Measurements from ENCODE around the gene KDM6A. TPM values are rescaled to one million over a fixed set of nuclear protein-coding genes. Genes with fewer than 3 reads are reported as not detected.
A peak's percentile ranks its signal among the peaks of the same experiment; 100 is the strongest.
"Not testable (repeated sequence)": the region's sequence is repeated elsewhere in the genome, so short reads cannot be mapped to it uniquely, and the experiment has no call there.

Gene KDM6A
- 12.8 TPM for total RNA-seq
- long read RNA-seq, full-length matches to known transcripts: 8 of 19 reads
- long read RNA-seq, partial matches to known transcripts: 6 of 19 reads
- long read RNA-seq, other reads (novel, unspliced or antisense): 5 of 19 reads

GRCh38 chrX:44872821-44873414 lies at the start of gene KDM6A:
KDM6A (plus strand) TSS chrX:44873188; CDS start chrX:44873552, 364 bp downstream.
- intact Hi-C loops (cut with DNase I): loop anchor here (10.0 kb wide), 1 partner anchor 202 kb away; no protein-coding TSS in a partner anchor
- peak; percentile 91 for ATAC-seq (ENCODE audit: poor library complexity)
- DNase-seq: peak; percentile 98

DNA sequence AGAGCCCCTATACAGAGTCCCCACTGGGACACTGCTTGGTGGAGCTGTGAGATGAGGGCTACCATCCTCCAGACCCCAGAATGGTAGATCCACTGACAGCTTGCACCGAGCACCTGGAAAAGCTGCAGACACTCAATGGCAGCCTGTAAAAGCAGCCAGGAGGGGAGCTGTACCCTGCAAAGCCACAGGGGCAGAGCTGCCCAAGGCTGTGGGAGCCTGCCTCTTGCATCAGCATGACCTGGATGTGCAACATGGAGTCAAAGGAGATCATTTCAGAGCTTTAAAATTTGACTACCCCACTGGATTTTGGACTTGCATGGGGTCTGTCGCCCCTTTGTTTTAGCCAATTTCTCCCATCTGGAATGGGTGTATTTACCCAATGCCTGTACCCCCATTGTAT lies 49.8 kb upstream of the KDM6A start:
- ATAC-seq (ENCODE audit: poor library complexity); DNase-seq; intact Hi-C loops (cut with DNase I): not testable (repeated sequence)

DNA sequence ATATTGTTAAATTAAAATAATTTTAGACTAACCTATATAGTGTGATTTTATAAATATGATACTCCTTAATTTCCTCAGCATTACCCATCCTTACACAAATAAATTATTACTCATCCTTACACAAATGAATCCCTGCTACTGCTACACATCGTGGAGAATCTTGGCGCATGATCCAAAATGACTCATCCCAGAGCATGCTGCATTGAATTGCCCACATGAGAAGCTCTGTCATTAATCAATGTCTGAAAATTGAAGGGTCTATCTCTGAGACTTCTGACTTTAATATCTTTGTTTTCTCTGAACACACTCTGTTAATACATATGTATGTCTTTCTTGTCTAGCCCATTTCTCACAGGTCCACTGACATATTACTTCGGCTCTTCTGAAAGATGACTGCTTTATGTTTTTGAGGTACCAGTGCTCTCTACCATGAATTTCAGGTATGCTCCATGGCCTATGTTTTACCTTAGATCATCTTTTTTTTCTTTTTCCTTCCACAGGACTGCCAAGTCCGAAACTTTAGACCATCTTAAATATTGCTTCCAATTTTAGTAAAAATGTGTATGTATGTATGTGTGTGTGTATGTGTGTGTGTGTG lies 44.9 kb upstream of the KDM6A start:
- ATAC-seq (ENCODE audit: poor library complexity): no peak
- intact Hi-C loops (cut with DNase I): no loop called here
- DNase-seq: no peak

GRCh38 chrX:44829832-44830231 lies 43.2 kb upstream of the KDM6A start:
- intact Hi-C loops (cut with DNase I): no loop called here
- DNase-seq: no peak
- no peak for ATAC-seq (ENCODE audit: poor library complexity)

DNA sequence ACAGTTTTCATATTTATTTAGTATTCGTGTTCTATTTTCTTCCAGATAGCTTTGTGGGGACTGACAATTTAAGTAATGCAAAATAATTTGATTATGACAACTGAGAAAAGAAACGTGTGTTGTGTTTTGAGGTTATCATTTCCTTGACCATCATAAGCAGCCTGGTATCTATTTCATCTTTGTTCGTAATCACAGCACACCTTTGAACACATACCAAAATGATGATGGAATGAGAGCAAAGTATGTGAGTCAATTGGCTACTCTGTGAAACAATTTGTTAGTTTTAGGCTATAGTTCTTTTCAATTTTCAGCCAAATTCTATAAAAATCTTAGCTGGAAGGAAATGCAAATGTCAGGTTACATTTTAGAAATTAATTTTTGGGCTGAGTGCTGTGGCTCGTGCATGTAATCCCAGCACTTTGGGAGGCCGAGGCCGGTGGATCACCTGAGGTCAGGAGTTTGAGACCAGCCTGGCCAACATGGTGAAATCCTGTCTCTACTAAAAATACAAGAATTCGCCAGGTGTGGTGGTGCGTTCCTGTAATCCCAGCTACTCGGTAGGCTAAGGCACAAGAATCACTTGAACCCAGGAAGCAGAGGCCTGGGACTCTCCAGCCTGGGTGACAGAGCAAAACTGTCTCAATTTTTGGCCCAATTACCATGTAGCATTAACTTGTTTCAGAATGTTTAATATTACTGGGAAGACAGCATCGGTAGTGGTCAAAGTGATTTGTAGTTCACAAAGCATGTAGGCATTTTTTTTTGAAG lies 30.3 kb upstream of the KDM6A start:
- no peak for ATAC-seq (ENCODE audit: poor library complexity)
- intact Hi-C loops (cut with DNase I): no loop called here
- no peak for DNase-seq

GRCh38 chrX:44843318-44843702 lies 29.7 kb upstream of the KDM6A start:
- intact Hi-C loops (cut with DNase I): no loop called here
- no peak for ATAC-seq (ENCODE audit: poor library complexity)
- DNase-seq: no peak

DNA sequence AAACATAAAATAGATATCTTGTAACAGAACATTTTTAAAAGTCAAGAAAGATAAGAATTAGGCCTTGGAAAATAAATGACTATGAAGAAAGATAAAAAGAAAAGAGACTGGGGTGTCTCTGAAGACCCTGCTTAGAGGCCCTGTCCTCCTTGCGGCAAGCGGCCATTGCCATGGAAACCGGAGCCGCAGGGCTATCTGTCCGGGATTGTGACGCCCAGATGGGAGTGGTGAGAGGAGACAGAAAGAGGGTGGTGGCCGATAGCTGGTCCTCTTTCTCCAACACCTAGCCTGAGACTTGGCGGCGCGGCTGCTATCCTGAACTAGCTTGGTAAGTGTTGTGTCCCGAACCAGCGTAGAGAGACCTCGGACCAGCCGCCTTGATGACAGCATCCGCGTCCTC lies 29.2 kb upstream of the KDM6A start, which contains the start of gene DUSP21:
Gene DUSP21, plus strand, starts transcription at position 269 of the 400 bp plus-strand sequence. Its CDS starts 112 bp downstream, at position 381.
- intact Hi-C loops (cut with DNase I): no loop called here
- ATAC-seq (ENCODE audit: poor library complexity) (no peak), DNase-seq (peak; percentile 37)

DNA sequence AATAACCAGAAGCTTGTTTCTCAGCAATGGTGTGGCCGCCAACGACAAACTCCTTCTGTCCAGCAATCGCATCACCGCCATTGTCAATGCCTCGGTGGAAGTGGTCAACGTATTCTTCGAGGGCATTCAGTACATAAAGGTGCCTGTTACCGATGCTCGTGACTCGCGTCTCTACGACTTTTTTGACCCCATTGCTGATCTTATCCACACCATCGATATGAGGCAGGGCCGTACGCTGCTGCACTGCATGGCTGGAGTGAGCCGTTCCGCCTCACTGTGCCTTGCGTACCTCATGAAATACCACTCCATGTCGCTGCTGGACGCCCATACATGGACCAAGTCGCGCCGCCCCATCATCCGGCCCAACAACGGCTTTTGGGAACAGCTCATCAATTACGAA lies 28.8 kb upstream of the KDM6A start:
- intact Hi-C loops (cut with DNase I): no loop called here
- DNase-seq (no peak), ATAC-seq (ENCODE audit: poor library complexity) (no peak)

DNA sequence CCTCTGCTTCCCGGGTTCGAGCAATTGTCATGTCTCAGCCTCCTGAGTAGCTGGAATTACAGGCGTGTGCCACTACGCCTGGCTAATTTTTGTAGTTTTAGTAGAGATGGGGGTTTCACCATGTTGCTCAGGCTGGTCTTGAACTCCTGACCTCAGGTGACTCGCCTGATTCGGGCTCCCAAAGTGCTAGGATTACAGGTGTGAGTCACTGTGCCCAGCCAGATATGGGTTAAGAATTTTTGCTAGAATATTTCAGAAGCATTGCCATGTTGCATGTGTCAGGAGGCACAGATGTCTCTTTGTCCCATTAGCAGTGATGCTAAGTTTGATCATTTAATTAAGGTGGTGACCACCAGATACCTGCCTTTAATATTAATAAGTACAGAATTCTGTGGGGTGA lies 22.1 kb upstream of the KDM6A start:
- intact Hi-C loops (cut with DNase I); ATAC-seq (ENCODE audit: poor library complexity); DNase-seq: not testable (repeated sequence)

- ATAC-seq (ENCODE audit: poor library complexity) (no peak), DNase-seq (no peak)
- intact Hi-C loops (cut with DNase I): loop anchor here (10.0 kb wide), 1 partner anchor 204 kb away; no protein-coding TSS in a partner anchor
Measured at GRCh38 chrX:44871114-44871645, 1.8 kb upstream of the KDM6A start.

GRCh38 chrX:44871931-44872820 lies 812 bp upstream of the KDM6A start:
- intact Hi-C loops (cut with DNase I): loop anchor here (10.0 kb wide), 1 partner anchor 203 kb away; no protein-coding TSS in a partner anchor
- DNase-seq (no peak), ATAC-seq (ENCODE audit: poor library complexity) (peak; percentile 51)

- ATAC-seq (ENCODE audit: poor library complexity) (peak; percentile 42), DNase-seq (peak; percentile 66)
- intact Hi-C loops (cut with DNase I): loop anchor here (10.0 kb wide), 1 partner anchor 201 kb away; no protein-coding TSS in a partner anchor
Measured at GRCh38 chrX:44873415-44874276, 658 bp downstream of the KDM6A start.

GRCh38 chrX:44874420-44875184 lies 1.6 kb downstream of the KDM6A start:
- ATAC-seq (ENCODE audit: poor library complexity) (peak; percentile 27), DNase-seq (no peak)
- intact Hi-C loops (cut with DNase I): loop anchor here (10.0 kb wide), 1 partner anchor 200 kb away; no protein-coding TSS in a partner anchor

DNA sequence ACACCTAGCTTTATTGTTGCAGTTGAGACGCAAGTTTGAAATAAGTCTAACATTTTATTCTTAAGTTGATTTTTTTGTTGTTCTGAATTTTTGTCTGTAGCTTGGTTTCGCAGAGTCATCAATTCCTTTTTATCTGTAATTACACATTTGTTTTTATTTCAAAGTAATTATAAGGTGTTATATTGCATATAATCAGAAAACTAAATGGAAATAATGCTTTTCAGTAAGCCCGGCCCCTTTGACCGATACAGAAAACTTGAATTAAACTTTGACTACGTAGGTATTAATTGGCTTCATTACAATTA lies 2.1 kb downstream of the KDM6A start:
- DNase-seq (no peak), ATAC-seq (ENCODE audit: poor library complexity) (no peak)
- intact Hi-C loops (cut with DNase I): loop anchor here (10.0 kb wide), 1 partner anchor 200 kb away; no protein-coding TSS in a partner anchor

GRCh38 chrX:44876086-44876485 lies 3.1 kb downstream of the KDM6A start:
- DNase-seq: no peak
- ATAC-seq (ENCODE audit: poor library complexity): no peak
- intact Hi-C loops (cut with DNase I): loop anchor here (10.0 kb wide), 1 partner anchor 199 kb away; no protein-coding TSS in a partner anchor

DNA sequence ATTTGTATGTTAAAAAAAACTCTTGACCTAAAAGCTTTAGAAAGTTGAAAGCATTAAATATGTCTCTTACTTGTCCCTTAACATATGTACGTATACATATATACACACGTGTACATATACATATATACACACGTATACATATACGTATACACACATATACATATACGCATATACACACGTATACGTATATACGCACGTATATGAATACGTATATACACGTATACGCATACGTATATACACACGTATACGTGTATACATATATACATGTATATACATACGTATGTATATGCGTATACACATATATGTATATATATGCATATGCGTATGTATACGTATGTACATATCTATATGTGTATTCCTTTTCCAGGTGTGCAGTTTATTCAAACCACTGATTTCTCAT lies 3.8 kb downstream of the KDM6A start:
- DNase-seq (no peak), ATAC-seq (ENCODE audit: poor library complexity) (no peak)
- intact Hi-C loops (cut with DNase I): loop anchor here (10.0 kb wide), 1 partner anchor 198 kb away; no protein-coding TSS in a partner anchor

All from Right ventricle myocardium superior (tissue), 1 donor.